ENCODE data around the gene LACTB. TPM values are rescaled to one million over a fixed set of nuclear protein-coding genes. Genes with fewer than 3 reads are reported as not detected.

LACTB gene
- total and polyA plus RNA-seq, 2 experiments from 2014 or later = 15.2 to 20.9 TPM

GRCh38 chr15:63075984-63076713 is 45.5 kb upstream of the LACTB start (continued):
- TF ChIP-seq, protein P1, sequence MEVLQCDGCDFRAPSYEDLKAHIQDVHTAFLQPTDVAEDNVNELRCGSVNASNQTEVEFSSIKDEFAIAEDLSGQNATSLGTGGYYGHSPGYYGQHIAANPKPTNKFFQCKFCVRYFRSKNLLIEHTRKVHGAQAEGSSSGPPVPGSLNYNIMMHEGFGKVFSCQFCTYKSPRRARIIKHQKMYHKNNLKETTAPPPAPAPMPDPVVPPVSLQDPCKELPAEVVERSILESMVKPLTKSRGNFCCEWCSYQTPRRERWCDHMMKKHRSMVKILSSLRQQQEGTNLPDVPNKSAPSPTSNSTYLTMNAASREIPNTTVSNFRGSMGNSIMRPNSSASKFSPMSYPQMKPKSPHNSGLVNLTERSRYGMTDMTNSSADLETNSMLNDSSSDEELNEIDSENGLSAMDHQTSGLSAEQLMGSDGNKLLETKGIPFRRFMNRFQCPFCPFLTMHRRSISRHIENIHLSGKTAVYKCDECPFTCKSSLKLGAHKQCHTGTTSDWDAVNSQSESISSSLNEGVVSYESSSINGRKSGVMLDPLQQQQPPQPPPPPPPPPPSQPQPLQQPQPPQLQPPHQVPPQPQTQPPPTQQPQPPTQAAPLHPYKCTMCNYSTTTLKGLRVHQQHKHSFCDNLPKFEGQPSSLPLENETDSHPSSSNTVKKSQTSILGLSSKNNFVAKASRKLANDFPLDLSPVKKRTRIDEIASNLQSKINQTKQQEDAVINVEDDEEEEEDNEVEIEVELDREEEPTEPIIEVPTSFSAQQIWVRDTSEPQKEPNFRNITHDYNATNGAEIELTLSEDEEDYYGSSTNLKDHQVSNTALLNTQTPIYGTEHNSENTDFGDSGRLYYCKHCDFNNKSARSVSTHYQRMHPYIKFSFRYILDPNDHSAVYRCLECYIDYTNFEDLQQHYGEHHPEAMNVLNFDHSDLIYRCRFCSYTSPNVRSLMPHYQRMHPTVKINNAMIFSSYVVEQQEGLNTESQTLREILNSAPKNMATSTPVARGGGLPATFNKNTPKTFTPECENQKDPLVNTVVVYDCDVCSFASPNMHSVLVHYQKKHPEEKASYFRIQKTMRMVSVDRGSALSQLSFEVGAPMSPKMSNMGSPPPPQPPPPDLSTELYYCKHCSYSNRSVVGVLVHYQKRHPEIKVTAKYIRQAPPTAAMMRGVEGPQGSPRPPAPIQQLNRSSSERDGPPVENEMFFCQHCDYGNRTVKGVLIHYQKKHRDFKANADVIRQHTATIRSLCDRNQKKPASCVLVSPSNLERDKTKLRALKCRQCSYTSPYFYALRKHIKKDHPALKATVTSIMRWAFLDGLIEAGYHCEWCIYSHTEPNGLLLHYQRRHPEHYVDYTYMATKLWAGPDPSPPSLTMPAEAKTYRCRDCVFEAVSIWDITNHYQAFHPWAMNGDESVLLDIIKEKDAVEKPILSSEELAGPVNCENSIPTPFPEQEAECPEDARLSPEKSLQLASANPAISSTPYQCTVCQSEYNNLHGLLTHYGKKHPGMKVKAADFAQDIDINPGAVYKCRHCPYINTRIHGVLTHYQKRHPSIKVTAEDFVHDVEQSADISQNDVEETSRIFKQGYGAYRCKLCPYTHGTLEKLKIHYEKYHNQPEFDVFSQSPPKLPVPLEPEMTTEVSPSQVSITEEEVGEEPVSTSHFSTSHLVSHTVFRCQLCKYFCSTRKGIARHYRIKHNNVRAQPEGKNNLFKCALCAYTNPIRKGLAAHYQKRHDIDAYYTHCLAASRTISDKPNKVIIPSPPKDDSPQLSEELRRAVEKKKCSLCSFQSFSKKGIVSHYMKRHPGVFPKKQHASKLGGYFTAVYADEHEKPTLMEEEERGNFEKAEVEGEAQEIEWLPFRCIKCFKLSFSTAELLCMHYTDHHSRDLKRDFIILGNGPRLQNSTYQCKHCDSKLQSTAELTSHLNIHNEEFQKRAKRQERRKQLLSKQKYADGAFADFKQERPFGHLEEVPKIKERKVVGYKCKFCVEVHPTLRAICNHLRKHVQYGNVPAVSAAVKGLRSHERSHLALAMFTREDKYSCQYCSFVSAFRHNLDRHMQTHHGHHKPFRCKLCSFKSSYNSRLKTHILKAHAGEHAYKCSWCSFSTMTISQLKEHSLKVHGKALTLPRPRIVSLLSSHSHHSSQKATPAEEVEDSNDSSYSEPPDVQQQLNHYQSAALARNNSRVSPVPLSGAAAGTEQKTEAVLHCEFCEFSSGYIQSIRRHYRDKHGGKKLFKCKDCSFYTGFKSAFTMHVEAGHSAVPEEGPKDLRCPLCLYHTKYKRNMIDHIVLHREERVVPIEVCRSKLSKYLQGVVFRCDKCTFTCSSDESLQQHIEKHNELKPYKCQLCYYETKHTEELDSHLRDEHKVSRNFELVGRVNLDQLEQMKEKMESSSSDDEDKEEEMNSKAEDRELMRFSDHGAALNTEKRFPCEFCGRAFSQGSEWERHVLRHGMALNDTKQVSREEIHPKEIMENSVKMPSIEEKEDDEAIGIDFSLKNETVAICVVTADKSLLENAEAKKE (CRISPR knock-in tag; IDR thresholded peaks at IDR 0.05) = no peak

- peaks cover 72% of the 10 kb centered on the region for H3K4me1 Mint-ChIP-seq
- Histone ChIP-seq H3K4me2 (peak overlapping the region; percentile 56), H3K27ac (ENCODE audit: low read depth) (peak overlapping the region; percentile 96)
These were observed 45.0 kb upstream of the LACTB start for GRCh38 chr15:63076714-63077046.

More at GRCh38 chr15:63076714-63077046, 45.0 kb upstream of the LACTB start:
- DNase-seq (ENCODE audit: low spot score) (peak; percentile 86), ATAC-seq (peak; percentile 64)
- H3K79me2 ChIP-seq (replicated peaks; ENCODE audit: insufficient read depth) = no peaks in the 10 kb centered on the region
- Mint-ChIP-seq H3K27me3 (ENCODE audit: insufficient read depth, low read depth, poor library complexity) (peaks cover 12% of the 10 kb centered on the region), H3K36me3 (ENCODE audit: low read depth) (peaks cover 6% of the 10 kb centered on the region; the same call in 1 of the 3 replicates), H3K27ac (peak overlapping the region; percentile 89), H3K4me3 (peak overlapping the region; percentile 42), H3K9me3 (no peaks in the 10 kb centered on the region)
- H3K4me1 ChIP-seq (ENCODE audit: insufficient read depth) = peaks cover 50% of the 10 kb centered on the region
- TF ChIP-seq EZH2 (IDR thresholded peaks at IDR 0.05; ENCODE audit: low read depth, unreplicated experiment) (no peak), NANOG (IDR thresholded peaks at IDR 0.05; ENCODE audit: borderline replicate concordance) (peak; percentile 38; the same call in 1 of the 2 replicates)
- TF ChIP-seq, protein P2, sequence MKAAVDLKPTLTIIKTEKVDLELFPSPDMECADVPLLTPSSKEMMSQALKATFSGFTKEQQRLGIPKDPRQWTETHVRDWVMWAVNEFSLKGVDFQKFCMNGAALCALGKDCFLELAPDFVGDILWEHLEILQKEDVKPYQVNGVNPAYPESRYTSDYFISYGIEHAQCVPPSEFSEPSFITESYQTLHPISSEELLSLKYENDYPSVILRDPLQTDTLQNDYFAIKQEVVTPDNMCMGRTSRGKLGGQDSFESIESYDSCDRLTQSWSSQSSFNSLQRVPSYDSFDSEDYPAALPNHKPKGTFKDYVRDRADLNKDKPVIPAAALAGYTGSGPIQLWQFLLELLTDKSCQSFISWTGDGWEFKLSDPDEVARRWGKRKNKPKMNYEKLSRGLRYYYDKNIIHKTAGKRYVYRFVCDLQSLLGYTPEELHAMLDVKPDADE (IDR thresholded peaks at IDR 0.05) = no peak
- TF ChIP-seq, protein P1 (CRISPR knock-in tag; IDR thresholded peaks at IDR 0.05) = peak; percentile 74
- no peaks in the 10 kb centered on the region for H4K20me1 ChIP-seq (replicated peaks; ENCODE audit: insufficient read depth)
- no peaks in the 10 kb centered on the region for H3K9me2 ChIP-seq (ENCODE audit: insufficient read depth)
- H3K4me3 ChIP-seq = peak overlapping the region; percentile 22; the same call in 1 of the 2 replicates
- H2AFZ ChIP-seq = no peak overlapping the region
- H3K27me3 ChIP-seq (ENCODE audit: insufficient read depth) = no peaks in the 10 kb centered on the region
- no peaks in the 10 kb centered on the region for H3K36me3 ChIP-seq (ENCODE audit: insufficient read depth)
- peaks cover 21% of the 10 kb centered on the region for H3F3A ChIP-seq (replicated peaks; ENCODE audit: low read depth)

Measured in GM23338 (cell line).